ENCODE measurements around the gene EXOC6B. TPM values are rescaled to one million over a fixed set of nuclear protein-coding genes. Genes with fewer than 3 reads are reported as not detected.

EXOC6B gene
- total RNA-seq, 2 donors from 2014 or later = 10.8 to 12.8 TPM

DNA sequence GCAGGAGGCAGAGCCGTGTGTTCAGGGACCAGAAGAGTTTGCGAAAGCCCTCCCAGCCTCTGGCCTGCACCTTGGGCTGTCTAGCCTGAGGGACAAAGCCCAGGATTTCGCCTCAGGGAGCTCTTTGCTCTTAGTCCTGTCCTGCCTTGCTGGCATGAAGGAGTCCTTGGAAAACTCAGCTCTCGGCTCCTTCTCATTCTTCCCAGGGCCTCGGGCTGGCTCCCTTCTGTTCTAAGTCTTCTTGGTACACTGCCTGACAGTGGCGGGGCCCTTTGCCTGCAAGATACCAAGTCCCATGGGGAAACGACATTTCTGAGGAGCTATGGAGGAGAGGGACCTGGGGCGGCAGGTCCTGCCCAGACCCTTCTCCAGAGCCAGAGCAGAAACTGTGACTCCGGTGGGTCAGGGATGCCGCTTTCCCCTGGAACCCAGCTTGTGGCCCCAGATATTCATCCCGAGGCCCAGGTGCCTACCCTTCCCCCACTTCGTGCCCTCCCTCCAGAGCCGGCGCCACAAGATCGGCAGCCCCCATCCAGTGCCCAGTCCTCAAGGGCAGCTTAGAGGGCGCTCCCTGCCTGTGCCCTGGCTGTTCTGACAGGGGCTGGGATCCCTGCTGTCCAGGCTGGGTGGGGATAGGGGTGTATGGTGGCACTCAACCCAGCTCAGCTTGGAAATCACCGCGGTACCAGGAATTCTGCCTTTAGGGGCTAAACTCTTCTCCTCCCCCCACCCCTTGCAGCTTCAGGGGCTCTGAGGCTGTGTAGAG lies 672.6 kb downstream of the EXOC6B start:
- ATAC-seq (no peak), DNase-seq (ENCODE audit: low spot score) (peak; percentile 38)
- H3K27ac Mint-ChIP-seq = no peak overlapping the region
- peaks cover 4% of the 10 kb centered on the region for H3K36me3 Mint-ChIP-seq
- H3K9me3 Mint-ChIP-seq = no peaks in the 10 kb centered on the region
- H3K4me1 Mint-ChIP-seq (ENCODE audit: low read depth in 2 of 2) = peaks cover 20 to 21% of the 10 kb centered on the region in 2 donors
- H3K4me3 Mint-ChIP-seq = no peak overlapping the region
- peaks cover 48 to 51% of the 10 kb centered on the region in 2 donors for H3K27me3 Mint-ChIP-seq

DNA sequence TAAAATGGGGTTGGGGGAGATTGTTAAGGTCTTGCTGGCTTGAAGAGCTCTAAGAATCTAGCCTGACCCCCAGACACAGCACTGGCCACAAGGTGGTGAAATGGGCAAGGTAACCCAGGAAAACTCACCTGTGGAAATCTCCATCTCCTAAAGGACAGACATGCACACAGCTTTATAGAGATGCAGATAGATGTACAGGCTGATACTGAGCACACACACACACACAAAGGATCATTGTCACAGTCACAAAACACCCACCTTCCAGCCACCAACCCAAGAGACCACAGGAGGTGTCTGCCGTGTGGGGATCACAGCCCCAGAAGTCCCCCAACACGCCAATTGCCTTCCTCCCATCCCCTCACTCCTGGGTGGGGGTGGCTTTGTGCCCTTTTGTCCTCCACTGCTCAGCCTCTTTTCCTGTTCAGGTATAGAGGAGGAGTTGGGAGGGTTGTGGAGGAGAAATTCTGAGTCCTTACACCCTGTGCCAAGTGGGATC lies 674.9 kb downstream of the EXOC6B start:
- ATAC-seq (no peak), DNase-seq (ENCODE audit: low spot score) (no peak)
- no peaks in the 10 kb centered on the region for H3K9me3 Mint-ChIP-seq
- H3K4me1 Mint-ChIP-seq (ENCODE audit: low read depth in 2 of 2) = peaks cover 29 to 30% of the 10 kb centered on the region in 2 donors
- no peak overlapping the region for H3K27ac Mint-ChIP-seq
- no peak overlapping the region for H3K4me3 Mint-ChIP-seq
- peaks cover 10% of the 10 kb centered on the region for H3K36me3 Mint-ChIP-seq
- peaks cover 52 to 57% of the 10 kb centered on the region in 2 donors for H3K27me3 Mint-ChIP-seq

DNA sequence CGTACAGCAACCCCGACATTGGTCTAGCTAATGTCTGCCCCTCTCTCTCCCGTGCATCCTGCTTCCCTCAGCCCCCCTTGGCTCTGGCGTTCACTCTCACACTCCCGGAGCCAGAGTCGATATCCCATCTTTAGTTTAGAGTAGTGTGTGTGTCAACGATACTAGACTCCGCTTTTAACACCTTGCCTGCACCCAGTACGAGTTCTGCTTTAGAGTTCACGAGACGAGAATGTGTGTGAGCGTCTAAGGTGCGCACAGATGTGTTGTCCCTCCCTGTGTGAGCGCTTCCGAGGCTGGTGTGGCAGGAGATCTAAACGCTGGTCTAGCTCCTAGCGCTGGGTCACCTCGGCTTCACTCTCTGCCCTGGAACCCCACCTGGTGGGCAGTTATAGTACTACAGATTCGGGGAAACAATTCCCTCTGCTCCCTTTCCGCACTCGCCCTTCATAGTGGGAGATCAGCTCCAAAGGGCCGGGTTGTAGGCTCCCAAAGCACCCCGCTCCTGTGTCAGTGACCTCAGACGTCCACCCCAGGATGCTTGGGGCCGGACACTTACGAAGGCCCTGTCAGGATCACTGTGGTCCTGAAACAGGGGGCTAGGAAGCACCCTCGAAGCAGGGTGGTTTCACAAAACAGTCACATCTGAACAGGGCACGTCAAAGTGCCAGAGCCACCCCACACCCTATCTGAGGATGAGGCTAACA lies 675.5 kb downstream of the EXOC6B start:
- no peak overlapping the region for H3K27ac Mint-ChIP-seq
- H3K27me3 Mint-ChIP-seq = peaks cover 55 to 60% of the 10 kb centered on the region in 2 donors

DNA sequence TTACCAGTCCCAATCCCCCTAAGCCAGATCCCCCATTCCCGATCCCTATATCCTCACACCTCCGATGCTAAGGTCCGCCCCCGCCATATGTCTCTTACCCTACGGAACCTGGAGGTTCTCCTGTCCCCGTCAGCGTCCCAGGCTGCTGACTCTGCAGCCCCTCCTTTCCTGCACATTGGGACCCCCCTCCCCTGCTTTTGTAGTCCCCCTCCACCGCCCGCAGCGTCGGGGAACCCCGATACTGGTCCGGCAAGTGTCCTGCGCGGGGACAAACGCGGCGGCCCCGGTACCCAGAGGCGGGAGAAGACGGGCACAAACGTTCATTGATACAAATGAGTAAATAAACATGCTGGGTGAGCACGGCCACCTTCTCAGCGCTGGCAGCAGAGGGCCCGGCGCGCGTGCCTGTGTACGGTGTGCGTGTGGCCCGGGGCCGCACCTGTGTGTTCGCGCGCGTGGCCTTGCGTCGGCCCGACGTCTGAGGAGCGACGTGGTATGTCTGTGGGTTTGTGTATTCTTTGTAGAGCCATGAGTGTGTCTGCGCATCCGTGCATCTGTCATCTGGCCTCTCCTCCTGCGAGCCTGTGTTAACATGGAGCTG lies 676.2 kb downstream of the EXOC6B start:
- no peak overlapping the region for H3K27ac Mint-ChIP-seq
- ATAC-seq (no peak), DNase-seq (ENCODE audit: low spot score) (peak; percentile 28)
- peaks cover 34 to 35% of the 10 kb centered on the region in 2 donors for H3K4me1 Mint-ChIP-seq (ENCODE audit: low read depth in 2 of 2)
- peaks cover 10% of the 10 kb centered on the region for H3K36me3 Mint-ChIP-seq
- peaks cover 55 to 57% of the 10 kb centered on the region in 2 donors for H3K27me3 Mint-ChIP-seq
- H3K4me3 Mint-ChIP-seq = peak overlapping the region; percentile 87
- no peaks in the 10 kb centered on the region for H3K9me3 Mint-ChIP-seq

More for the DNA sequence above, 675.5 kb downstream of the EXOC6B start:
- Mint-ChIP-seq H3K4me1 (ENCODE audit: low read depth in 2 of 2) (peaks cover 34 to 35% of the 10 kb centered on the region in 2 donors), H3K9me3 (no peaks in the 10 kb centered on the region), H3K4me3 (peak overlapping the region; percentile 87), H3K36me3 (peaks cover 10% of the 10 kb centered on the region)
- ATAC-seq (peak; percentile 66 to 72), DNase-seq (ENCODE audit: low spot score) (peak; percentile 76)

DNA sequence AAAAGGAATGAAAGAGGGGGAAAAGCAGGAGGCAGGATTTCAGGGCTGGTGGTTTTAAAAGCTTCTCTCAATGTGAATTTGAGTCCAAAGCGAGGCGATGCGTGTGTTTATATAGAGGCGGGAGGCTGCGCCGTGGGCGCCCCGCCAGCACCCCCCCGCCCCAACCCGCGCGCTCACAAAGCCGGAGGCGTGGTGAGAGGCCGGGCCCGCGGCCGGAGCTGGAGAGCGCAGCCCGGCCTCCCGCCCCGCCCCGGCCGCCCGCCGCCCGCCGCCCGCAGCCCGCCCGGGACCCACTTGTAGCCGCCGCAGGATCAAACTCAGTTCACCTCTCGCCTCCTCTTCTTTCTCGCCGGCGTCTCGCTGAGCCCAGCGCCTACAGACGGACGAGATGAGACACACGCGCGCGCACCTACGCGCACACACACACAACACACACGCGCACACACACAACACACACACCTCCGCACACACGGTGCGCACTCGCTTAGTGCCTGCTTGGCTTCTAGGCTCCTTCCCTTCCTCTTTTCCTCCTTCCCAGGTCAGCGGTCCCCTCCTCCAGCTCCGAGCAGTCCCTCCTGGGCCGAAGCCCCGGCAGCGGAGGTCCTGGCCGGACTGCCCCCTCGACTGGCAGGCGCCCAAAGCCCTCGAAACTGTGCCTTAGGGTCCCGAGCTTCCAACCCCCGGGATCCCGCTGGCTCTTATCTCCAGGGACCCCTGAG lies 676.8 kb downstream of the EXOC6B start:
- no peaks in the 10 kb centered on the region for H3K9me3 Mint-ChIP-seq
- H3K4me3 Mint-ChIP-seq = peak overlapping the region; percentile 87
- H3K27me3 Mint-ChIP-seq = peaks cover 55 to 56% of the 10 kb centered on the region in 2 donors
- peaks cover 10% of the 10 kb centered on the region for H3K36me3 Mint-ChIP-seq
- peaks cover 34 to 35% of the 10 kb centered on the region in 2 donors for H3K4me1 Mint-ChIP-seq (ENCODE audit: low read depth in 2 of 2)
- DNase-seq (ENCODE audit: low spot score) = peak; percentile 55
- H3K27ac Mint-ChIP-seq = no peak overlapping the region
- peak in 1 of 2 donors; percentile 45 for ATAC-seq

DNA sequence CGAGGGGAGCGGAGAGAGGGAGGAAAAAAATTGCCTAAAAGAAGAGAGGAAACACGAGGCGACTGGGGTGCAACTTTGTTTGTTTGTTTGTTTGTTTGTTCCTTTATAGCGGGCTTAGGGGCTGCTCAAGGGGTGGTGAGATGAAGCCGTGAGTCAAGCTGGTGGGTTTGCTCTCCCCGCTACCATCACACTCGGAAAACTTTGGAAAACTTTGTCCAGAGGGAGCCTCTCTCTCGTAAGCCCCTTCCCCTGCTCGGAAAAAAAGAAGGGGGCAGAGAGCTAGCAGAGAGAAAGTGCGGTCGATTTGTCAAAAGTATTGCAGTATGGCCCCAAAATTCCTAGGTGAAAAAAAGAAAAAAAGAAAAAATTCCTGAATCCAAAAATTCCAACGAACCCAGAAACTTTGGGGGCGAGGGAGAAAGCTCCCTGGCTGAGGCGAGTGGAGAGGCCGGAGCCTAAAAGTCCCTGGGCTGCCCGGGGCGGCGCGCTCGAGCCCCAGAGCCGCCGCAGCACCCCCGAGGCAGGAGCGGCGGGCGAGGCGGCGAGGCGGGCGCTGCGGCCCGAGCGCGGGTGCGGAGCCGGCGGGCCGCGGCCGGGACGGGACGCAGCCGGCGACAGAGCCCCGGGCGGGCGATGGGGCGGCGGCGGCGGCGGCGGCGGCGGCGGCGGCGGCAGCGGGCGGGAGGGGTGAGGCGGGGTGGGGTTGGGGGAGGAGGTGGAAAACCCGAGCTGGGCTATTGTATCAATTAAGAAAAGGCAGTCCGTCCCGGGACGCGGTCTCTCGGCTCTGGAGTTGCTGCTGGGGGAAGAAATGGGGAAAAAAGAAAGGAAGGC lies 677.6 kb downstream of the EXOC6B start:
- Mint-ChIP-seq H3K27me3 (peaks cover 53 to 55% of the 10 kb centered on the region in 2 donors), H3K27ac (no peak overlapping the region), H3K36me3 (peaks cover 10% of the 10 kb centered on the region), H3K4me3 (peak overlapping the region; percentile 87), H3K9me3 (no peaks in the 10 kb centered on the region), H3K4me1 (ENCODE audit: low read depth in 2 of 2) (peaks cover 34 to 35% of the 10 kb centered on the region in 2 donors)
- ATAC-seq (no peak), DNase-seq (ENCODE audit: low spot score) (peak; percentile 8)

DNA sequence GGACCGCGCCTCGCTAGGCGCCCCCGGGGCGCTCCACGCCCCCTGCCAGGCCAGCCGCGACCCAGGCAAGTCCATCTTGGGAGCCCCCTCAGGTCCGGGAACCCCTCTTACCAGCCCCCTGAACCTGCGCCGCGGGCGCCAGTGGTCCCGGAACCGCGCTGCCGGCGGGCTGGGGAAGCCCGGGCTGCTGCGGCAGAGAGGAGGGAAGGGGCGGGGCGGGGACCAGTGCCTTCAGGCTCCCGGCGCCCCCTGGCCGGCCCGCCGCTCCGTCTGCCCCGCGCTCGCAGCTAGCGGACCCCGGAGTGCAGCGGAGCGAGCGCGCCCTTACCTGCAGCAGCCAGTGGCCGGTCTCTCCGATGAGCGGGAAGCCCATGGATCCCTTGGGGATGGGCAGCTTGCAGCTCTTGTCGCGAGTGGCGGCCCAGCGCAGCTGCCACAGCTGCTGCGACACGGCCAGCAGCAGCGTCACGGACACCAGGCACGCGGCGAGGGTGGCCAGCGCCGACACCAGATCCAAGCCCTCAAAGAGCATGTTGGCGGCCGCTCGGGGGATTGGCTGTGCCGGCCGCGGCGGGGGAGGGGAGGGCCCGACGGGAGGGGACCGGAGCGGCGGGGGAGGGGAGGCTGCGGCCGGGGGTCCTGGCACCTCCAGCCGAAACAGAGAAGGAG lies 678.4 kb downstream of the EXOC6B start, which contains the start of gene CYP26B1:
Gene CYP26B1 (minus strand): TSS at position 560 of the 669 bp plus-strand sequence. CDS start 28 bp downstream, at position 532.
- Mint-ChIP-seq H3K9me3 (no peaks in the 10 kb centered on the region), H3K4me1 (ENCODE audit: low read depth in 2 of 2) (peaks cover 34 to 35% of the 10 kb centered on the region in 2 donors), H3K36me3 (peaks cover 10% of the 10 kb centered on the region), H3K4me3 (peak within 1 kb of the TSS; percentile 87), H3K27ac (no peak within 1 kb of the TSS), H3K27me3 (peaks cover 50 to 53% of the 10 kb centered on the region in 2 donors)
- ATAC-seq (no peak), DNase-seq (ENCODE audit: low spot score) (peak; percentile 58)

DNA sequence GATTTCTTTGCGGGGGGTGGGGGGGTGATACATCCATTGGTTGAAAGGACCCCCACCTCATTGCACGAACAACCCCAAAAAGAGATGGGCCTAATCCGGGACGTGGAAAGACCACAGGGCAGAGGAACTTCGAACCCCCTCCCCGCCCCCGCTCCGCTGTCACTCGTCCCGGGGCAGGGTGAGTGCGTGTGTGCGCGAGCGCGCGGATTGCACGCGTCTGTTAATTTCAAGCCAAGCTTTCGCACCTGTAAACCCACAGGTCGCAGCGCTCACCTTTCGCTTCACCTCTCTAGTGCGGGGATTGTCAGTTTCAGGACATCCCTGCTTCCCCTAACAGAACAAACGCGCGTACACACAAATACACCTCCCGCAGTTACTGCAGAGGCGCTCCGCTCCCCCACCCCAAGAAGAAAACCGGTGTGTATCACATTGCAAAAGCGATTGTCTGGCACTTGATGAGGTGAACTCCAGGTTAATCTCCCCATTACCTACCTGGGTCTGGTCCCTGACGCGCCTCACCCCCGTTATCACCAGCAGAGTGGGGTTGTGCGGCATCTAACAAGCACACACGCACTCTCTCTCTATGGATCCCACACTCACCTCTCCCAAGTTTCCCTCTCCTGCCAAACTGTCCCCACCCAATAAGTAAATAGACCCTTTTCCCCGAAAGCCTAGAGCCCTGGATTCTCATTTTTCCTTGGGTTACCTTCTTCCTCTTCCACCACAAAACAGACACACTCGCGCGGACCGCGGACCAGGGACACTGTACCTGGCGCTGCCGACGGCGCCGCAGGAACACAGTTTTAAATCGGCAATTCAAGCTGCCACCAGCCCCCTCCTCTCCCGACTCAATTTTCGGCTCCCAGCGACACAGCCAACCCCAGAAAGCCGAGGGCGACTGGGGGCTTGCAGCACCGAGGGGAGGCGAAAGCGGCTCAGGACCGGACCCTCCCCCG lies 679.2 kb downstream of the EXOC6B start:
- no peak overlapping the region for H3K27ac Mint-ChIP-seq
- peak overlapping the region; percentile 53 for H3K4me3 Mint-ChIP-seq
- DNase-seq (ENCODE audit: low spot score) (peak; percentile 56), ATAC-seq (no peak)
- H3K36me3 Mint-ChIP-seq = peaks cover 10% of the 10 kb centered on the region
- H3K4me1 Mint-ChIP-seq (ENCODE audit: low read depth in 2 of 2) = peaks cover 34 to 35% of the 10 kb centered on the region in 2 donors
- H3K27me3 Mint-ChIP-seq = peaks cover 48 to 58% of the 10 kb centered on the region in 2 donors
- no peaks in the 10 kb centered on the region for H3K9me3 Mint-ChIP-seq

DNA sequence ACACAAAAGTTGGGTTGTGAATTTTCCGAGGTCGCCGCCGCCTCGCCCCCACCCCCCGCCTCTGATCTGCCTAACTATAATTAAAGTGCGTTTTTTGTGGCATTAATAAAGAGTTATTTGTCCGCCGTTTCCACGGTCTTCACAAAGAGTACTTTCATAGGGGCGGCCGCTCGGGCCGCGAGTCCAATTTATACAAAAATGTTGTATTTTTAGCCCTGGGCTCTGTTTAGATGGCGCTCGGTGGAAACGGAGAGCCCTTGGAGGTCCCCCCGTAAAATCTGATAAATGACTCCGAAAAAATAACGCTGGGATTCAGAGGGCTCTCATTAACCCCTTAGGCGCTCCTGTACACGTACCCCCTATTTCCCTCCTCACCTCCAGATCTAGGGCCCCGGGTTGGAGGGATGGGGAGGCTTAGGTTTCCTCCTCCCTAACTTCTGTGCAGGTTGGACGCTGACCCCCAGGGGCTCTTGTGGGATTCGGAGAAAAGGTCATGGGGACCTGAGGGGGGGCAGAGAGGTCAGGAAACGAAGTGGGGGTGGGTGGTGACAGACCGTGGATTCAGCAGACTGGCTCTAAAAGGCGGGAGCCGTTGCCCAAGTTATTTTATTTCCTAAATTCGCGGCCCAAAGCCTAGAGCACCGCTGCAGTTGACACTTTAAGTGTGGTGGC lies 680.0 kb downstream of the EXOC6B start:
- no peaks in the 10 kb centered on the region for H3K9me3 Mint-ChIP-seq
- H3K4me1 Mint-ChIP-seq (ENCODE audit: low read depth in 2 of 2) = peaks cover 34 to 35% of the 10 kb centered on the region in 2 donors
- peak; percentile 18 for DNase-seq (ENCODE audit: low spot score)

DNA sequence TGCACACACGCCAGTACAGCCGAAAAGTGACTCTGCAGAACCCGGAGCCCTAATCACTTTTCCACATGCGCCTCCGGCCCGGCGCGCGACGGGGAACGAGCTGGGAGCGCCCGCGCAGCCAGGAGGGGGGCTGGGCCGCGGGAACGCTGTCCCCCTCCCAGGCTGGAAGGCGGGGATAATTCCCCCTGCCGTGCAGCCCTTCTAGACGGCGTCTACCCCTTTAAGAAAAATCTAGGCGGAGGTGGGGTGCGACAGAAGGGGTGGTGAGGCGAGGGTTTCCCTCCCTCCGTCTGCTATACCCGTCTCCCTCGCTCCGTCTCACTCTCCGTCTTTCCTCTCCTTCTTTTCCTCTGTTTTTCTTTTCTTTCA lies 680.6 kb downstream of the EXOC6B start:
- Mint-ChIP-seq H3K4me3 (peak overlapping the region; percentile 73), H3K4me1 (ENCODE audit: low read depth in 2 of 2) (peaks cover 32% of the 10 kb centered on the region in 2 donors), H3K9me3 (no peaks in the 10 kb centered on the region), H3K27me3 (peaks cover 38 to 54% of the 10 kb centered on the region in 2 donors), H3K36me3 (peaks cover 9% of the 10 kb centered on the region), H3K27ac (no peak overlapping the region)
- ATAC-seq (no peak), DNase-seq (ENCODE audit: low spot score) (peak; percentile 23)

More for the DNA sequence above, 680.0 kb downstream of the EXOC6B start:
- H3K27ac Mint-ChIP-seq = no peak overlapping the region
- ATAC-seq = no peak
- peaks cover 42 to 58% of the 10 kb centered on the region in 2 donors for H3K27me3 Mint-ChIP-seq
- H3K36me3 Mint-ChIP-seq = peaks cover 10% of the 10 kb centered on the region
- peak overlapping the region; percentile 73 for H3K4me3 Mint-ChIP-seq
